Bronchial epithelial cell (primary cell): Measurements from ENCODE around the gene AIP. TPM values are rescaled to one million over a fixed set of nuclear protein-coding genes. Genes with fewer than 3 reads are reported as not detected.

ENCODE experiments used
- DNase-seq: peaks from one replicate; pipeline ENCODE4 v3.0.0-alpha.2; 2010; ENCODE audit warnings: low read depth
- FAIRE-seq: peaks from 2 replicates; lab custom pipeline; 2011; peaks lifted over from hg19 to GRCh38; lab: Jason Lieb, UNC
- H3K27me3 ChIP-seq: 2 replicates; pipeline ENCODE4 v1.5.1; 2011; ENCODE audit warnings: low read length; ENCODE audit not compliant: control insufficient read depth, insufficient read depth
- H3K36me3 ChIP-seq: 2 replicates; pipeline ENCODE4 v1.5.1; 2011; ENCODE audit warnings: low read length; ENCODE audit not compliant: control insufficient read depth, insufficient read depth
- H3K4me3 ChIP-seq: 2 replicates; pipeline ENCODE4 v1.5.1; 2011; ENCODE audit warnings: mild to moderate bottlenecking, low read depth, low read length, control low read depth
- CTCF ChIP-seq: IDR thresholded peaks from 2 replicates; pipeline ENCODE4 v1.5.1; 2011; ENCODE audit warnings: mild to moderate bottlenecking, moderate library complexity, low read length, control low read depth, inconsistent platforms; ENCODE audit not compliant: insufficient read depth, severe bottlenecking
- total RNA-seq: library from RNA; depleted of rRNA; stranded (reverse); fragments of >200 nt; gene quantifications from 2 replicates; pipeline ENCODE4 v1.2.1, GENCODE V29; 2014

AIP gene
- total RNA-seq, 1 donor from 2014 or later, result 85.3 TPM

- TF ChIP-seq CTCF, result no peak
- DNase-seq, result no peak
- Histone ChIP-seq H3K36me3 (no peaks in the 10 kb centered on the region), H3K4me3 (no peak overlapping the region), H3K27me3 (no peaks in the 10 kb centered on the region)
- FAIRE-seq, result no peak
Measured at GRCh38 chr11:67538823-67539505, 56.1 kb downstream of the AIP start.

GRCh38 chr11:67539550-67539949 is 56.7 kb downstream of the AIP start:
- FAIRE-seq, result no peak
- DNase-seq, result no peak

More at GRCh38 chr11:67539550-67539949, 56.7 kb downstream of the AIP start:
- Histone ChIP-seq H3K27me3 (no peaks in the 10 kb centered on the region), H3K36me3 (no peaks in the 10 kb centered on the region), H3K4me3 (no peak overlapping the region)
- no peak for TF ChIP-seq CTCF

Other genes with a start within 250 kb of the AIP start
- gene GRK2, start 216.6 kb upstream of the AIP start, total RNA-seq, result 55.0 and 77.4 TPM in 2 replicates
- 22.4 and 42.8 TPM in 2 replicates for gene ANKRD13D, start 193.7 kb upstream of the AIP start, total RNA-seq
- gene SSH3, start 179.5 kb upstream of the AIP start, total RNA-seq, result 32.0 and 35.0 TPM in 2 replicates
- gene POLD4, start 129.5 kb upstream of the AIP start, total RNA-seq, result 45.8 and 83.1 TPM in 2 replicates
- 1.8 and 2.3 TPM in 2 replicates for gene CLCF1, start 109.4 kb upstream of the AIP start, total RNA-seq
- gene RAD9A, start 91.0 kb upstream of the AIP start, total RNA-seq, result 8.7 and 10.8 TPM in 2 replicates
- gene PPP1CA, start 81.2 kb upstream of the AIP start, total RNA-seq, result 209 and 225 TPM in 2 replicates
- not detected in 2 replicates for gene TBC1D10C, start 78.9 kb upstream of the AIP start, total RNA-seq
- under 0.01 TPM in 1 of 2 replicates, not detected in the other for gene CARNS1, start 67.3 kb upstream of the AIP start, total RNA-seq
- gene RPS6KB2, start 54.5 kb upstream of the AIP start, total RNA-seq, result 62.9 and 98.6 TPM in 2 replicates
- 0.26 and 0.51 TPM in 2 replicates for gene PTPRCAP, start 45.3 kb upstream of the AIP start, total RNA-seq
- gene CORO1B, start 39.5 kb upstream of the AIP start, total RNA-seq, result 105 and 133 TPM in 2 replicates
- gene GPR152, start 30.3 kb upstream of the AIP start, total RNA-seq, result not detected in 2 replicates
- not detected in 2 replicates for gene CABP4, start 27.7 kb upstream of the AIP start, total RNA-seq
- 38.2 and 48.9 TPM in 2 replicates for gene TMEM134, start 13.8 kb upstream of the AIP start, total RNA-seq
- gene PITPNM1, start 22.3 kb downstream of the AIP start, total RNA-seq, result 17.4 and 23.7 TPM in 2 replicates
- 19.0 and 21.6 TPM in 2 replicates for gene CDK2AP2, start 25.1 kb downstream of the AIP start, total RNA-seq
- not detected in 2 replicates for gene CABP2, start 40.4 kb downstream of the AIP start, total RNA-seq
- gene GSTP1, start 100.8 kb downstream of the AIP start, total RNA-seq, result 1,931 and 3,840 TPM in 2 replicates
- 242 and 252 TPM in 2 replicates for gene NDUFV1, start 123.9 kb downstream of the AIP start, total RNA-seq
- gene NUDT8, start 146.9 kb downstream of the AIP start, total RNA-seq, result 14.2 and 22.3 TPM in 2 replicates
- gene TBX10, start 156.7 kb downstream of the AIP start, total RNA-seq, result not detected in 2 replicates
- not detected in 2 replicates for gene ACY3, start 167.7 kb downstream of the AIP start, total RNA-seq
- 17.9 and 73.4 TPM in 2 replicates for gene ALDH3B2, start 191.6 kb downstream of the AIP start, total RNA-seq